Gastroesophageal sphincter (tissue), 3 donors: ENCODE measurements around the gene ARHGEF7.

ENCODE experiments used
- CTCF ChIP-seq, 4 experiments: fragments of 200-600 bp in 2 of 4; fragments of 450-650 bp in 2 of 4; sonication (generic) in 1 of 4; IDR thresholded peaks; one replicate each; pipeline ENCODE4 v1.5.1; 2017 to 2019; ENCODE audit warnings: antibody characterized with exemption in 4 of 4, mild to moderate bottlenecking in 2 of 4, moderate library complexity in 2 of 4
- POLR2A ChIP-seq, 2 donors: fragments of 450-650 bp; IDR thresholded peaks; one replicate each; pipeline ENCODE4 v1.6.1; 2017; ENCODE audit warnings: antibody characterized with exemption in 2 of 2, mild to moderate bottlenecking in 2 of 2, moderate library complexity in 1 of 2

- TF ChIP-seq POLR2A (IDR thresholded peaks at IDR 0.05): no peak
- no peak for TF ChIP-seq CTCF (IDR thresholded peaks at IDR 0.05)
Measured at GRCh38 chr13:111158136-111158805, 43.2 kb downstream of the ARHGEF7 start.
